B cell (primary cell): ENCODE measurements around the gene ULBP1. TPM values are rescaled to one million over a fixed set of nuclear protein-coding genes. Genes with fewer than 3 reads are reported as not detected.
"Not testable (repeated sequence)": the region's sequence is repeated elsewhere in the genome, so short reads cannot be mapped to it uniquely, and the experiment has no call there.

Experiments used
- ATAC-seq: fragments of 200-7000 bp; cut with Tn5 transposase; one replicate; pipeline ENCODE4 v1.10.0; 2021; ENCODE audit warnings: low read depth, mild to moderate bottlenecking, moderate number of reproducible peaks, moderate library complexity
- CTCF ChIA-PET: fragments of 350-600 bp; sonication (Branson Sonifier 250); formaldehyde crosslinking; loops from one replicate; lab custom pipeline; 2021; ENCODE audit warnings: antibody characterized with exemption, inconsistent platforms; lab: Charles Lee
- POLR2A ChIA-PET: fragments of 350-600 bp; sonication (Branson Sonifier 250); formaldehyde crosslinking; loops from one replicate; lab custom pipeline; 2021; ENCODE audit warnings: antibody characterized with exemption; lab: Charles Lee
- DNase-seq: peaks from one replicate; pipeline ENCODE4 v3.0.0; 2013
- H2AFZ ChIP-seq: 2 replicates; pipeline ENCODE4 v1.6.1; 2012; ENCODE audit warnings: mild to moderate bottlenecking, low read depth, low read length; ENCODE audit not compliant: insufficient read depth, poor library complexity, severe bottlenecking
- H3K27ac ChIP-seq, 2 donors: 1 replicate in 1 of 2; 2 replicates in 1 of 2; pipeline ENCODE4 v1.5.1; 2012 to 2013; ENCODE audit warnings: low read length in 2 of 2, mild to moderate bottlenecking in 2 of 2, moderate library complexity in 1 of 2
- H3K27me3 ChIP-seq, 4 experiments: fragments of 200-600 bp in 1 of 4; sonication (generic) in 1 of 4; replicated peaks in 1 of 4; 1 replicate in 2 of 4; 2 replicates in 2 of 4; pipeline versions ENCODE4 v1.6.1 to v1.7.0; 2013 to 2016; ENCODE audit warnings: low read length in 3 of 4, mild to moderate bottlenecking in 2 of 4, mixed read lengths in 1 of 4, moderate library complexity in 1 of 4; ENCODE audit not compliant: insufficient read depth in 4 of 4, control insufficient read depth in 3 of 4; ENCODE audit errors: control extremely low read depth in 1 of 4
- H3K36me3 ChIP-seq, 2 experiments: replicated peaks in 1 of 2; 1 replicate in 1 of 2; 2 replicates in 1 of 2; pipeline versions ENCODE4 v1.6.1 to v1.7.1; 2013; ENCODE audit warnings: low read length in 1 of 2; ENCODE audit not compliant: insufficient read depth in 2 of 2, control insufficient read depth in 1 of 2; ENCODE audit errors: control extremely low read depth in 1 of 2, extremely low read depth in 1 of 2
- H3K4me1 ChIP-seq, 2 donors: fragments of 200-600 bp in 1 of 2; sonication (generic) in 1 of 2; 1 replicate in 1 of 2; 2 replicates in 1 of 2; pipeline versions ENCODE4 v1.5.1 to v1.6.1; 2013 to 2017; ENCODE audit warnings: low read length in 2 of 2; ENCODE audit not compliant: control insufficient read depth in 2 of 2, insufficient read depth in 2 of 2
- H3K4me2 ChIP-seq: replicated peaks from 2 replicates; pipeline ENCODE3; 2012; ENCODE audit warnings: mild to moderate bottlenecking, low read depth, low read length; ENCODE audit not compliant: poor library complexity, severe bottlenecking
- H3K4me3 ChIP-seq, 5 experiments: fragments of 200-600 bp in 1 of 5; sonication (generic) in 1 of 5; 1 replicate in 3 of 5; 2 replicates in 2 of 5; pipeline versions ENCODE4 v1.5.1 to v1.7.0; 2011 to 2016; ENCODE audit warnings: low read length in 4 of 5, mild to moderate bottlenecking in 4 of 5, low read depth in 2 of 5, control low read depth in 1 of 5, moderate library complexity in 1 of 5; ENCODE audit not compliant: insufficient read depth in 1 of 5; ENCODE audit errors: control extremely low read depth in 1 of 5, extremely low read depth in 1 of 5
- H3K79me2 ChIP-seq: fragments of 200-600 bp; sonication (generic); one replicate; pipeline ENCODE4 v1.6.0; 2016; ENCODE audit warnings: low read length; ENCODE audit not compliant: control insufficient read depth, insufficient read depth
- H3K9ac ChIP-seq: fragments of 200-600 bp; sonication (generic); 2 replicates; pipeline ENCODE4 v1.6.1; 2017; ENCODE audit warnings: mild to moderate bottlenecking, low read length, moderate library complexity
- H3K9me3 ChIP-seq, 3 donors: one replicate each; pipeline versions ENCODE4 v1.6.1 to v1.7.1; 2013; ENCODE audit warnings: low read length in 2 of 3; ENCODE audit not compliant: control insufficient read depth in 2 of 3, insufficient read depth in 1 of 3; ENCODE audit errors: control extremely low read depth in 1 of 3
- H4K20me1 ChIP-seq: 2 replicates; pipeline ENCODE4 v1.6.0; 2012; ENCODE audit warnings: mild to moderate bottlenecking, low read length; ENCODE audit not compliant: insufficient read depth, control insufficient read depth, poor library complexity, severe bottlenecking
- H3K27ac Mint-ChIP-seq: one replicate; pipeline ENCODE4 v1.8.0; 2021; ENCODE audit warnings: mixed read lengths
- H3K27me3 Mint-ChIP-seq: one replicate; pipeline ENCODE4 v1.8.0; 2021; ENCODE audit warnings: mixed read lengths
- H3K4me1 Mint-ChIP-seq: one replicate; pipeline ENCODE4 v1.8.0; 2021; ENCODE audit warnings: mixed read lengths
- H3K4me3 Mint-ChIP-seq: one replicate; pipeline ENCODE4 v1.8.0; 2021; ENCODE audit warnings: mixed read lengths
- H3K9me3 Mint-ChIP-seq: one replicate; pipeline ENCODE4 v1.8.0; 2022; ENCODE audit warnings: mixed read lengths; ENCODE audit not compliant: insufficient read depth
- WGBS: methylation state at CpG from one replicate; pipeline ENCODE4 v1.1.5; 2013; ENCODE audit warnings: missing lambda C conversion rate; ENCODE audit not compliant: insufficient coverage; 5-methylcytosine and 5-hydroxymethylcytosine counted together
- intact Hi-C: fragments of 100-400 bp; cut with micrococcal nuclease; formaldehyde crosslinking; loops from one replicate; pipeline ENCODE4 v1.10.0; 2022
- polyA plus RNA-seq: library from polyadenylated mRNA; depleted of rRNA; stranded (reverse); fragments of >200 nt; gene quantifications from 2 replicates; pipeline ENCODE4 v1.2.3, GENCODE V29; 2012
- total RNA-seq, 2 donors: library from RNA; stranded (reverse); fragments of 120-200 nt in 1 of 2; gene quantifications; 1 replicate in 1 of 2; 2 replicates in 1 of 2; pipeline versions ENCODE4 v1.2.3 to v1.2.4, GENCODE V29; 2013 to 2022

ULBP1 gene
- total and polyA plus RNA-seq, 2 donors (not counting 1 experiment from before 2014, with no cell fraction given) = 0.04 to 0.12 TPM

- intact Hi-C loops = not testable (repeated sequence)
These were observed 49.4 kb downstream of the ULBP1 start for GRCh38 chr6:150012846-150013784.

GRCh38 chr6:150013785-150014622, 50.3 kb downstream of the ULBP1 start:
- H3K27ac ChIP-seq, H3K4me2 ChIP-seq, H3K4me3 ChIP-seq, H3K79me2 ChIP-seq, H4K20me1 ChIP-seq, H3K9me3 ChIP-seq, H3K9me3 Mint-ChIP-seq, CTCF ChIA-PET, H3K27ac Mint-ChIP-seq, DNase-seq, intact Hi-C loops, H2AFZ ChIP-seq, ATAC-seq, H3K36me3 ChIP-seq, POLR2A ChIA-PET, H3K9ac ChIP-seq: not testable (repeated sequence)
- Mint-ChIP-seq H3K4me3 (peak overlapping the region; percentile 74), H3K27me3 (peaks cover 71% of the 10 kb centered on the region), H3K4me1 (peaks cover 13% of the 10 kb centered on the region)
- Histone ChIP-seq H3K27me3 (peaks cover 0 to 59% (median 44%) of the 10 kb centered on the region in 4 experiments), H3K4me1 (peaks cover 12 to 13% of the 10 kb centered on the region in 2 donors)
- WGBS = no CpG with 5 or more reads among the region's 24 CpGs

More at GRCh38 chr6:150012846-150013784, 49.4 kb downstream of the ULBP1 start:
- CTCF ChIA-PET, DNase-seq, H3K27ac ChIP-seq, H3K36me3 ChIP-seq, H3K79me2 ChIP-seq, H3K27ac Mint-ChIP-seq, H3K4me2 ChIP-seq, H3K9ac ChIP-seq, H2AFZ ChIP-seq, H4K20me1 ChIP-seq, H3K4me3 Mint-ChIP-seq, H3K4me3 ChIP-seq, H3K9me3 Mint-ChIP-seq, POLR2A ChIA-PET, ATAC-seq: not testable (repeated sequence)
- Histone ChIP-seq H3K27me3 (peaks cover 0 to 60% (median 48%) of the 10 kb centered on the region in 4 experiments), H3K4me1 (peaks cover 13 to 16% of the 10 kb centered on the region in 2 donors), H3K9me3 (peaks cover 0 to 13% (median 0%) of the 10 kb centered on the region in 3 donors)
- peaks cover 72% of the 10 kb centered on the region for H3K27me3 Mint-ChIP-seq
- WGBS = no CpG with 5 or more reads among the region's 8 CpGs
- peaks cover 13% of the 10 kb centered on the region for H3K4me1 Mint-ChIP-seq

- ATAC-seq, H3K79me2 ChIP-seq, H4K20me1 ChIP-seq, H3K9ac ChIP-seq, H3K4me3 ChIP-seq, CTCF ChIA-PET, H3K9me3 ChIP-seq, H2AFZ ChIP-seq, H3K4me2 ChIP-seq, DNase-seq, H3K36me3 ChIP-seq, POLR2A ChIA-PET, H3K9me3 Mint-ChIP-seq, H3K27ac ChIP-seq, H3K27ac Mint-ChIP-seq: not testable (repeated sequence)
- intact Hi-C loops = loop anchor here (5.0 kb wide), 1 partner anchor 467 kb away; the partner anchor contains the start of gene PPIL4
- peaks cover 13% of the 10 kb centered on the region for H3K4me1 Mint-ChIP-seq
- Histone ChIP-seq H3K27me3 (peaks cover 0 to 59% (median 44%) of the 10 kb centered on the region in 4 experiments), H3K4me1 (peaks cover 12 to 13% of the 10 kb centered on the region in 2 donors)
- peak overlapping the region; percentile 45 for H3K4me3 Mint-ChIP-seq
- WGBS = no CpG with 5 or more reads among the region's 50 CpGs
- H3K27me3 Mint-ChIP-seq = peaks cover 73% of the 10 kb centered on the region
These were observed 51.0 kb downstream of the ULBP1 start for GRCh38 chr6:150014623-150015280.
